ENCODE data around the gene HAPLN2. TPM values are rescaled to one million over a fixed set of nuclear protein-coding genes. Genes with fewer than 3 reads are reported as not detected.
A peak's percentile ranks its signal among the peaks of the same experiment; 100 is the strongest.

Gene HAPLN2
- total RNA-seq, 1 donor from 2014 or later = 5.5 TPM

DNA sequence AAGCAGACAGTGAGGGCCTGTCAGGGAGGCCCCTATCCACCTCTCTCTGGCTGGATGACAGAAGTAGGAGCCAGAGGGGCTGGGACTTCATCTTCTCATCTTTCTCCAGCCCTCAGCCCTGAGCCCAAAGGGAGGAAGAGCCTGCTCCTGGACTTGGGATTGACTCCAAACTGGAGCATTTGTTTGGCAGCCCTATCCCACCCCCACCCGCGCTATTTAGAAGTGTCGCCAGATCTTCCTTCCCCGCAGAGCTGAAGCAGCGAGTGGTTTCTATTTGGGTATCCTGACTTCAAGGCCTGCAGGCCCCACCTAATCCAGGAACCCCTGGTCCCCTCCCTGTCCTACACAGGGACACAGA is 48.4 kb downstream of the HAPLN2 start:
- ATAC-seq (peak; percentile 55), DNase-seq (ENCODE audit: low spot score) (no peak)
- intact Hi-C loops (cut with DNase I) = no loop called here

DNA sequence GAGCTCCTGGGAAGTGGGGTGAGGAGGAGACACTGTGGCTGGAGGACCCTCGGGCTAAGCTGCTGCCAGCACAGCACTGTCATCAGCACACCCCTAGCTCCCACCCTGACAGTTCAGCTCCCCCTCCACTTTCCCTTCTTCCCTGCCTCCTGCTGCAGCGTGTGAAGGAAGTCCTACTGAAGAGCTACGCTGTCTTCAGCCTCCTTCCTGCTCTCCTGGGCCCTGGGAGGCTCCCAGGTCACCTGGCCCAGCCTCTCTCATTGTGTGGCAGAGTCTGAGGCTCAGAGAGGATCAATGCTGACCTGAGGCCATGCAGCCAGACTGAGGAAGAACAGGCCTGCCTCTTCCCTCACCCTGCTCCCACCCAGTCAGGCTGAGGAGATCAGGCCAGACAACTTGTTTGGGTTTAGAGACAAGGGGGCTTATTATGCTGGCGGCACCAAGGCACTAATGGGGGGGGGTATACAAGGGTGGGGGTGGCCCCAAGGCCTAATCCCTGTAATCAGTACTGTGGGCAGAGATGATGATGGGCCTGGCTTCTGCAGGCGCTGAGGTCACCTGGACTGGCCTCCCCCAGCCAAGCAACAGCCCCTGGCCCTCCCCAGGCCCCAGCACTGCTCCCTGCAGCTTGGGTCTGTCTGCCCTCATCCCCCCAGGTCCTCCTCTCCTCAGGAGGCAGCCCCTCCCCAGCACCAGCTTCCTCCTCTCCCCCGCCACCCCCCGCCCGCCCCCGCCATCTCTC is 48.9 kb downstream of the HAPLN2 start:
- DNase-seq (ENCODE audit: low spot score) = no peak
- intact Hi-C loops (cut with DNase I) = no loop called here
- ATAC-seq = peak; percentile 15

DNA sequence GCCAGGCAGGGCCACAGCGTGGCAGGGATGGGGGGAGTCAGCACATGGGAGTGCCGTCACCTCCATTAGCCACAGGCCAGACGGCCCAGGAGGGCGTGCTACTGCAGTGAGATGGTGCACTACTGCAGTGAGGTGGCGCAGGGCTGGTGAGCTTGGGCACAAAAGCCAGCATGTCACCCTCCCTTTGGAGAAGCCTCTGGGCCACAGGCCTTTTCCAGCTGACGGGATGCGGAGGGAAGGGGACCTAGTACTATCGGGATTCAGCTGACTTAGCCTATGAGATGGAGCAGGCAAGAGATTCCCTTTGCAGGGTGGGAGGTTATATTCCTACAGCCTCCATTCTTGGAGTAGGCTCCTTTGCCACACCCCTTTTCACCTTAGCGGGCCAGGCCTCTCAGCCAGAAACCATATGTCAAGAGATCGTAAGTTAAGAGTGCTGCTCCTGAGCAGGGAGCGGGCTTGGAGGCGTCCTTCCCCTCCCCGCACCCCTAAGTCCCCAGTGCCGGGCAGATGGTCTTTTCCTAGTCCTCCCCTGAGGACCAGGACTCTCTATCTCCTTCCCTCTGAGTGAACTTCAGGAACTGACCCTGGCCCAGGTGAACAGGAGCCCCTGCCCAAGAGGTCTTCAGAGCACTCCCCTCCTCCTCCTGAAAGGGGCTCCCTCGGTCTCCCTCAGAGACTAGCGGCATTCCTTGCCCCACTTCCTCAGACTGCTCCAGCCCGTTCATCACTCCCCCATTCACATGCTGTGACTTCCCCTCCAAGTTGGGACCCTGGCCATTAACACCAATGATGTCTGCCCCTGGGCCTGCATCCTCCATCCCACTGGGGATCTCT is 49.8 kb downstream of the HAPLN2 start:
- ATAC-seq (no peak), DNase-seq (ENCODE audit: low spot score) (no peak)
- intact Hi-C loops (cut with DNase I) = no loop called here

DNA sequence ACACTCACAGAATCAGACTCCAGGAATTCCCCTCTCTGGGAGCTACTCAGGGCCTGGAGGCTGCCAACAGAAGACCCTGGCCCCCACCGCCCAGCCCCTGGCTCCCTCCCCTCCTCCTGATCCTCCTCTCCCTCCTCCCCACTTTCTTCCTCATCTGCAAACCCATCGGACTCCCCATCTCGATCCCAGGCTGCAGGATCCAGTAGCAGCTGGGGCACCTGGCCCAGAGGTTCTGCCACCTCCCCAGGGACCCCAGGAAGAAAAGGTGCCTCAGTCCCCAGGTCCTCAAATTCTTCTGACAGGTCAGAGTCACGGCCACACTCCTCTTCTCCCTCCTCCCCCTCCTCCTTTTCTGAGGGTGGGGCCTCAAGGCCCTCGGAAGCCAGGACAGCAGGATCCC is 50.6 kb downstream of the HAPLN2 start:
- no peak for ATAC-seq
- intact Hi-C loops (cut with DNase I) = no loop called here
- DNase-seq (ENCODE audit: low spot score) = no peak

DNA sequence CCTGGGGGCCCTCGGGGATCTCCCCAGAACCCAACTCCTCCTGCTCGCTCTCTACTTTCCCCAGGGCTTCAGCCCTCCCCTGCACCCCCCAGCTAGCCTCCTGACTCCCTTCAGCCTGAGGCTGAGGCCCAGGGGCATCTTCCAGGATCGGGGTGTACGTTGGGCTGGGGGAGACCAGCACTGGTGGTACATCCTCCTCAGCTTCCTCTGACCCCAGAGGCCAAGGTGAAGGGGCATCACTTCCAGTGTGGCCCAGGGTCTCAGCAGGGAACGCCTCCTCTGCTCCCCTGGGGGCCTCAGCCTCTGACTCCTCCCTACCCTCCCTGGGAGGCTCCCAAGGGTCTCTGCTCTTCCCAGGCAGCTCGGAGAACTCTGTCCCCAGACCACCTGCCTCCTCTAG is 51.1 kb downstream of the HAPLN2 start:
- no peak for ATAC-seq
- DNase-seq (ENCODE audit: low spot score) = no peak
- intact Hi-C loops (cut with DNase I) = no loop called here

DNA sequence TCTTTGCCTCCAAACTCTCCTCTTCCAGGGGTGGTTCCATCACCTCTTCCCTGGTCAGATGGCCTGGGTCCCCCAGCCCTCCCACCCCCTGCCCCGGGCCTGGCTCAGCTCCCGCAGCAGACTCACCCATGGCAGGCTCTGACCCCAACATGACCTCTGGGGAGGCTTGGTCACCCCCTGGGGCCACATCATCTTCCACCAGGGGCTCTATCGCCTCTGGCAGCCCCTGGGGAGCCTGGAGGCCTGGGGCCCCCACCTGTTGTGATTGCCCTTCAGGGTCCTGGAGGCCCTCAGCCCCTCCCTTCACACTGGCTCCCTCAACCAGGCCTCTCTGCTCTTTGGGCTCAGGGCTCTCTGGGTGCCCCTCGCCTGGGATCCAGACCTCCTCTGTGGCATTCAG is 51.6 kb downstream of the HAPLN2 start:
- DNase-seq (ENCODE audit: low spot score) (no peak), ATAC-seq (no peak)
- intact Hi-C loops (cut with DNase I) = no loop called here

DNA sequence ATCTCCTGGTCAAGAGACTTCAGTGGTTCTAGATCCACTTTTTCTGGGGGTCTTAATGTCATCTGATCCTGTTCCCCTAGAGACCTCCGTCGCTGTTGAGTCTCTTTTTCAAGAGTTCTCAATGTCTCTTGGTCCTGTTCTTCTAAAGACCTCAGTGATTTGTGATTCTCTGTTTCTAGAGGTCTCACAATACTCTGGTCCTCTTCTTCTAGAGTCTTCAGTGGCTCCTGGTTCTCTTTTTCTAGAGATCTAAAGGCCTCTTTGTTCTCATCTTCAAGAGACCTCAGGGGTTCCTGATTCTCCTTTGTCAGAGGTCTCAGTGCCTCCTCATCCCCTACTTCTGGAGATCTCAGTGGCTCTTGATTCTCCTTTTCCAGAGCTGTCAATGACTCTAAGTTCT is 52.6 kb downstream of the HAPLN2 start:
- no peak for ATAC-seq
- intact Hi-C loops (cut with DNase I) = no loop called here
- no peak for DNase-seq (ENCODE audit: low spot score)

DNA sequence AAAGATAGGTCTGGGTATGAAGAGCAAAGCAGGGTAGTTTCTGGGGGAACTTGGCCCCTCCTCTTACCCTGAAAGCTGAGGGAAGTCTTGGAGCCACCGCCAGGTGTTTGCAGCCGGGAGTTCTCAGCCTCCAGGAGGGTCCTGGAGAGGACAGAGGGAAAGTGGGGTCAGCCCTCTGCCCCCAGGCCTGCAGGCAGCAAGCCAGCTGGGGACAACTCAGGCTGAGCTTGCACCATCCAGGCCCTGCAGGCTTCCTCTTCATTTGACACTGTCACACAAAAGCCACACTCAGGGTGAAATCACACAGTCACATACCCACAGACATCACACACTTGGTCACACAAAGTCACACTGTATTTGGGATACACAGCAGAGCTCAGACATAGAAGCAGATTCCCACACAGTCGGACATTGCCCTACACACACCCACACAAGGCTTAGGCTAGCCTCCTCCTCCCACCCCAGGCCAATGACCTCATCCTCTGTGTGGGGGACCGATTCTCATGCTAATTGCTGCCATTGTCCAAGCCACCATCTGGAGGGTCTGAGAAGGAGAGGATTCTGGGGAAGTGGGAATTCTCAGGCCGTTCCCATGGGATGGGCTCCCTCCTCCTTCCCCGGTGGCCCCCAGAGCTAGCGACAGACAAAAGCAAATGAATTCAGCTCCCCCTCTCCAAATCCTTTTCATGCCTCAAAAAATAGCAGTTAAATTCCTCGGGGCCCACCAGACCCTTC is 54.3 kb downstream of the HAPLN2 start:
- no peak for DNase-seq (ENCODE audit: low spot score)
- intact Hi-C loops (cut with DNase I) = no loop called here
- no peak for ATAC-seq

Other genes with a start within 250 kb of the HAPLN2 start
- 66.8 TPM for gene MEF2D, start 118.6 kb upstream of the HAPLN2 start, total RNA-seq
- 0.76 TPM for gene IQGAP3, start 46.9 kb upstream of the HAPLN2 start, total RNA-seq
- not detected for gene TTC24, start 39.7 kb upstream of the HAPLN2 start, total RNA-seq
- 47.3 TPM for gene NAXE, start 27.6 kb upstream of the HAPLN2 start, total RNA-seq
- gene GPATCH4, start 17.9 kb upstream of the HAPLN2 start, total RNA-seq = 19.7 TPM
- gene BCAN, start 22.7 kb downstream of the HAPLN2 start, total RNA-seq = 0.27 TPM
- gene NES, start 58.0 kb downstream of the HAPLN2 start, total RNA-seq = 126 TPM
- gene CRABP2, start 86.2 kb downstream of the HAPLN2 start, total RNA-seq = 40.0 TPM
- gene METTL25B, start 109.1 kb downstream of the HAPLN2 start, total RNA-seq = 35.9 TPM
- 19.4 TPM for gene ISG20L2, start 109.4 kb downstream of the HAPLN2 start, total RNA-seq
- 59.5 TPM for gene MRPL24, start 121.7 kb downstream of the HAPLN2 start, total RNA-seq
- 112 TPM for gene HDGF, start 132.3 kb downstream of the HAPLN2 start, total RNA-seq
- 52.8 TPM for gene PRCC, start 148.1 kb downstream of the HAPLN2 start, total RNA-seq
- 1.6 TPM for gene SH2D2A, start 197.4 kb downstream of the HAPLN2 start, total RNA-seq
- gene INSRR, start 239.7 kb downstream of the HAPLN2 start, total RNA-seq = 0.40 TPM
- 1.8 TPM for gene NTRK1, start 241.4 kb downstream of the HAPLN2 start, total RNA-seq